ENCODE results near the gene XKR7.

Gene XKR7

GRCh38 chr20:32052778-32053362 is 84.9 kb downstream of the XKR7 start:
- H3K27me3 ChIP-seq (ENCODE audit: low read depth, low read length): peaks cover 24% of the 10 kb centered on the region
- no peak overlapping the region for H3K27ac ChIP-seq (ENCODE audit: low read length)
- H3K36me3 ChIP-seq (ENCODE audit: control insufficient read depth in 1 of 2, insufficient read depth in 2 of 2, low read length in 2 of 2): no peaks in the 10 kb centered on the region
- peak overlapping the region; percentile 48 to 58 for H3K4me3 ChIP-seq (ENCODE audit: low read depth in 1 of 2, low read length in 2 of 2)
- no peaks in the 10 kb centered on the region for H3K9me3 ChIP-seq (ENCODE audit: control insufficient read depth in 1 of 2, low read length in 2 of 2)
- H3K4me1 ChIP-seq (ENCODE audit: control insufficient read depth in 1 of 2, insufficient read depth in 2 of 2, low read length in 2 of 2): peaks cover 0 to 14% of the 10 kb centered on the region in 2 donors

Data from muscle layer of duodenum (tissue), 2 donors.